C4-2B (cell line): ENCODE measurements around the gene SPNS2.
A peak's percentile ranks its signal among the peaks of the same experiment; 100 is the strongest.

ENCODE experiments used
- H3K27ac ChIP-seq: fragments of 450-650 bp; 2 replicates; pipeline ENCODE4 v1.5.1; 2017
- ZFX ChIP-seq: fragments of 450-650 bp; IDR thresholded peaks from 2 replicates; pipeline ENCODE4 v1.6.1; 2017
- TF ChIP-seq, protein P1 (sequence below): fragments of 450-650 bp; conservative IDR thresholded peaks from 2 replicates; pipeline ENCODE4 v1.5.1; 2017; ENCODE audit warnings: mild to moderate bottlenecking

The SPNS2 gene

DNA sequence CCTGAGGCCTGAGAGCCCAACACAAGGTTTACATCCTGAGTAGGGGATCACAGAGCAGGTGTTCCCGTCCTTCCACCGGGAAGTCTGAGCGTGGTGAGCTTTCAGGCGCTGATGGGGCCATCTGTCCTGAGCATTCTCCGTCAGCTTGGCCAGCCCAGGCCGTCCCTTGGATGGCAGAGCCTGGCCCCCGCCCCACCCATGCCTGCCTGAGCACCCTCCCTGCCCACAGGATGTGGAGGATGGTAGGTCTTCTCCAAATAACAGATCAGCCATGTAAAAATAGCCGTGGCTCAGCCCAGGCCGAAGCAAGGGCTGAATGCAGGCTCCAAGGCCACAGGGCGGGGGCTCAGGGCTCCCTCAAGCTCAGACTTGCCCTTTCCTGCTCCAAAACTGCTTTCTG lies 20.2 kb downstream of the SPNS2 start:
- TF ChIP-seq, protein P1, sequence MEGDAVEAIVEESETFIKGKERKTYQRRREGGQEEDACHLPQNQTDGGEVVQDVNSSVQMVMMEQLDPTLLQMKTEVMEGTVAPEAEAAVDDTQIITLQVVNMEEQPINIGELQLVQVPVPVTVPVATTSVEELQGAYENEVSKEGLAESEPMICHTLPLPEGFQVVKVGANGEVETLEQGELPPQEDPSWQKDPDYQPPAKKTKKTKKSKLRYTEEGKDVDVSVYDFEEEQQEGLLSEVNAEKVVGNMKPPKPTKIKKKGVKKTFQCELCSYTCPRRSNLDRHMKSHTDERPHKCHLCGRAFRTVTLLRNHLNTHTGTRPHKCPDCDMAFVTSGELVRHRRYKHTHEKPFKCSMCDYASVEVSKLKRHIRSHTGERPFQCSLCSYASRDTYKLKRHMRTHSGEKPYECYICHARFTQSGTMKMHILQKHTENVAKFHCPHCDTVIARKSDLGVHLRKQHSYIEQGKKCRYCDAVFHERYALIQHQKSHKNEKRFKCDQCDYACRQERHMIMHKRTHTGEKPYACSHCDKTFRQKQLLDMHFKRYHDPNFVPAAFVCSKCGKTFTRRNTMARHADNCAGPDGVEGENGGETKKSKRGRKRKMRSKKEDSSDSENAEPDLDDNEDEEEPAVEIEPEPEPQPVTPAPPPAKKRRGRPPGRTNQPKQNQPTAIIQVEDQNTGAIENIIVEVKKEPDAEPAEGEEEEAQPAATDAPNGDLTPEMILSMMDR = no peak
- no peak for TF ChIP-seq ZFX
- no peak overlapping the region for H3K27ac ChIP-seq

DNA sequence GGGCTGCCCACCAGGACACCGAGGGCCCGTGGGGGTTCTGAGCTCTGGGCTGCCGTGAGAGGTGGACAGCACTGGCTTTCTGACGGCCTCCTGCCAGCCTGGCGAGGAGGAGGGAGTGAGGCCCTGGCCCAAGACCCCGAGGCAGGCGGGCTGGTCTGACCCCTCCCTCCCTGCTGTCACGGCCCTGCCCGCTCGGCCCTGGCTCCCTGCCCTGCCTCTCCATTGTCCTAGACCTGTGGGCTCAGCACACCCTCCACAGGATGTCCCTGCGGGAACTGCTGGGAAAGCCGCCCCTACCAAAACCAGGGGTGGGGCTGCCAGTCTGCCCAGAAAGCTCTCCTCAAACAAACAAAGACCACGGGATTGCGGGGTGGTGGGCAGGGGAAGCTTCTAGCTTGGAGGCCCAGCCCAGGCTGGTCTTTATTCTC lies 20.7 kb downstream of the SPNS2 start:
- TF ChIP-seq ZFX = no peak
- TF ChIP-seq, protein P1 = no peak
- H3K27ac ChIP-seq = no peak overlapping the region

DNA sequence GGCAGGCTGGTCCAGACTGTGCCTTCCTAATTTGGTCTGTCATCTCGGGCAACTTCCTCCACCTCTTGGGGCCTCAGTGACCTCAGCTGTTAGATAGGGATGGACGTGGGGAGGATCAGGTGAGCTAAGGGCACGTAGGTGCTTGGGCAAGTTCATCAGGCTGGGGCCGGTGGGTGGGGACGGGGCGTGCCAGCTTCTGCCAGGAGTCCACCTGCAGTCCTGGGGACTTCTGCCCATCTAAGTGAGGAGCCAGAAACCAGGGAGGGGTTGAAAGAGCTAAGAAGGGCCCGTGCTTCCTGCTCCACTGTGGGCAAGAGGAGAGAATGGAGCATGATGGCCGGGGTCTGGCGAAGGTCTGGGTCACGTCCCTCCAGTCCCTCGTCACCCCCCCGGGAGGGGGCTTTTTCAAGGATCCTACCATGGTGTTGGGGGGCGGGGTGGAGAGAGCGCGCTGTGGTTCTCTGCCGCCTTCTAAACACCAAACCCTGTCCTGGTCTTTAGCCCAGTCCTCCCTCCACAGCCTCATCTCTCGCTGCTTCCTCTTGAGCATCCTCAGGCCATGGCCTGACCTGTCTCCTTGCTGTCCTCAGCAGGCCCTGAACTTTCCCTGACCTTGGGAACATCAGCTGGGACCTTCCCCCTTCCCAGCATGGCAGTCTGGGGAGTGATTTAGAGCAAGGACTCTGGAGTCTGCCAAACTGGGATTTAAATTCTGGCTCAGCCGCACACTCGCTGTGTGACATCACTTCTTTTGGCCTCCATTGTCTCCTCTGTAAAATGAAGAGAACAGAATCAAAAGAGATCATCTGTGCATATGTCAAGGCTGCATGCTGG lies 21.6 kb downstream of the SPNS2 start:
- TF ChIP-seq ZFX = no peak
- TF ChIP-seq, protein P1 = no peak
- H3K27ac ChIP-seq = no peak overlapping the region

DNA sequence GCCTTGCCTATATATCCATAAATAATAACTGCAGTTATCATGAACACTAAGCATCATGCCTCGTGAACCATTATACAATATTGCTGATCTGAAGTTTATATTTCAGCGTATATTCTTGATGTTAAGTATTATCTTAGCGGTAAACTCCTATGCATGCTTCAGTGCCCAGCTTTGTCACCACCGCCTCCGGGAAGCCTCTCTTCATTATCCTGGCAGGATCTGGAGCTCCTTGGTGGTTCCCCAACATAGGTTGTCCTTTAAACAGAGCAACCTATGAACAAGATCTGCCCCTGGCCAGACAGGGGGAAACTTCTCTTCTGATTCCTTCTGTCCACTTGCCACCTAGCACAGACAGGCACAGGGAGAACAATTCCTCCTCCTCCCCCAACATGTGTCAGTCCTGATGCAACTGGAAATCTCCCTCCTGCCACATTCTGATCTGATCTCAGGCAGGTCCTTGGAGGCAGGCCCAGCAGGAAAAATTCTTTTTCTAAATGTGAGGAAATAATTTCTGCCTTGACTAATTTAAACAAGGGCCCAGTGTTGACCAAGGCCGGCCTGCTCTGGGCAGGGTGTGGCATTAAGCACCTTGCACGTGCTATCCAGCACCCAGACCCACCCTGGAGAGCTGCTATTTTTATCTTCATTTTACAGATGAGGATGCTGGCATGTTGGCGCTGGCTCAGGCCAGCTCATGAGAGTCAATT lies 22.4 kb downstream of the SPNS2 start:
- H3K27ac ChIP-seq = 0 out of 2 replicates have a peak overlapping the region, but pooled peaks have one; percentile 11
- no peak for TF ChIP-seq ZFX
- TF ChIP-seq, protein P1 = no peak

DNA sequence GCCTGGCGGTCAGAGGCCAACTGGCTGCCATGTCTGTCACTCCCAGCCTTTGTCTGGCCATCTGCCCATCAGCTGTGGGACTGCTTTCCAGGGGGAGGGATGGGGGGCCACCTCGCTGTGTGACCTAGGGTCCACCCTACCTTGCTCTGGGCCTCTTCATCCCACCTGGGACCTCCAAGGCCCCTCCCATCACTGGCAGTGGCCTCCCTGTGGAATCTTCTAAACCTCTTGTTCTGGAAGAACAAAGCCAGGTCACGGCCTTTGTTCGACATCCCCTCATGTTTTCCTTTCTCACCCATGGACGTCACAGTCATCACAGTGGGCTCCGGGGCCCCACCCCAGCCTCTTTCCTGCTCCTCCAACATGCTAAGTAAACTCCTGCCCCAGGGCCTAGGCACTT lies 24.0 kb downstream of the SPNS2 start:
- TF ChIP-seq, protein P1 = no peak
- TF ChIP-seq ZFX = no peak
- no peak overlapping the region for H3K27ac ChIP-seq

DNA sequence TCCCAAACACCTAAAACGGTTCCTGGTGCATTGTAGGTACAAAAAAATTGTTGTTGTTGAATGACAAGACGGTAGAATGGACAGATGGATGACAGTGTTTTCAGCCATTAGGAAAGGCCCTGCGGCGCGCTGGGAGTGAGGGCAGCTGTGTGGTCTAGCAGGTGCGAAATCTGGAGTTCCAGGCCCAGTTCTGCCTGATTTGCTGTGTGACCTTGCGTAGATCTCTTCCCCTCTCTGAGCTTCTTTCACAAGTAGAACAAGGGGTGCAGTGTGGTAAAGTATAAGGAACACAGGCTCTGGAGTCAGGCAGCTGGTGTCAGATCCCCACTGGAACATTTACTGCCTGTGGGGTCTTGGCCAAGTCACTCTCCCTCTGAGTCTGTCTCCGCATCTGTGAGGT lies 25.3 kb downstream of the SPNS2 start:
- TF ChIP-seq, protein P1 = no peak
- TF ChIP-seq ZFX = no peak
- H3K27ac ChIP-seq = no peak overlapping the region
